ENCODE results near the gene GLG1.

Gene GLG1

DNA sequence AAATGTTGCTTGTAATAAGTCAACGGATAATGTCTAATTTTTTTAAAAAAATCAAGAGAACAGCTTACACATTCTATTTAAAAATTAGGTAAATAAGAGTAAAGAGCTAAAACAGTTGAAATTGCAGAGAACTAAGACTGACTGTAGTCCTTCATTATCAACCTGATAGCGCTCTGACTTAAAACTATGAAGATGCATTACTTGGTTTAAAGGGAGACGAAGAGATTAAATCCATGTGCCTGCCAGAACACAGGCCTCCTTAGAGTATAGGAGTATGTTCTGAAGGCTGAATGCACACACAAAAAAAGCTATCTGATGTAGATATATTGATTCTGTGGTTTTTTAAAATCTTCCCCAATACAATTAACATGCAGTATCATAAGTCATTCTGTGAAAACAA is 28.5 kb downstream of the GLG1 start:
- TF ChIP-seq, protein P1, sequence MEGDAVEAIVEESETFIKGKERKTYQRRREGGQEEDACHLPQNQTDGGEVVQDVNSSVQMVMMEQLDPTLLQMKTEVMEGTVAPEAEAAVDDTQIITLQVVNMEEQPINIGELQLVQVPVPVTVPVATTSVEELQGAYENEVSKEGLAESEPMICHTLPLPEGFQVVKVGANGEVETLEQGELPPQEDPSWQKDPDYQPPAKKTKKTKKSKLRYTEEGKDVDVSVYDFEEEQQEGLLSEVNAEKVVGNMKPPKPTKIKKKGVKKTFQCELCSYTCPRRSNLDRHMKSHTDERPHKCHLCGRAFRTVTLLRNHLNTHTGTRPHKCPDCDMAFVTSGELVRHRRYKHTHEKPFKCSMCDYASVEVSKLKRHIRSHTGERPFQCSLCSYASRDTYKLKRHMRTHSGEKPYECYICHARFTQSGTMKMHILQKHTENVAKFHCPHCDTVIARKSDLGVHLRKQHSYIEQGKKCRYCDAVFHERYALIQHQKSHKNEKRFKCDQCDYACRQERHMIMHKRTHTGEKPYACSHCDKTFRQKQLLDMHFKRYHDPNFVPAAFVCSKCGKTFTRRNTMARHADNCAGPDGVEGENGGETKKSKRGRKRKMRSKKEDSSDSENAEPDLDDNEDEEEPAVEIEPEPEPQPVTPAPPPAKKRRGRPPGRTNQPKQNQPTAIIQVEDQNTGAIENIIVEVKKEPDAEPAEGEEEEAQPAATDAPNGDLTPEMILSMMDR (IDR thresholded peaks at IDR 0.05) = no peak

DNA sequence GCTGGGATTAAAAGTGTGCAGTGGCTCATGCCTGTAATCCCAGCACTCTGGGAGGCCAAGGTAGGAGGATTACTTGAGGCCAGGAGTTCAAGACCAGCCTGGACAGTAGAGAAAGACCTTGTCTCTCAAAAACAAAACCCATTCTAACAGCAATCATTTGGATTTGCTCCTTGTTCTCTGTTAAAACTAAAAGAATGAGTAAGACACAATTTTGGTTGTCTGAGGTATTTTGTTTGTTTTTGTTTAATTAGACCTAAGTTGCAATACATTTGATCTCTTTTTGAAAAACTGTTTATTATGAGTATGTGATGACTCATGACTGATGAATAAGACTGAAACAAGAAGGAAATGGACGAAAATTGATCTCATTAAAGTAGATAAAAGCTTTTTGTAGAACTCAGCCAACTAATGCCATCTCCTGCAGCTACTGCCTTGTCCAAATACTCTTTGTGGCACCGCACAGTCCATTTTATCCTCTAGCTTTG is 29.0 kb downstream of the GLG1 start:
- TF ChIP-seq, protein P1 (IDR thresholded peaks at IDR 0.05) = no peak

DNA sequence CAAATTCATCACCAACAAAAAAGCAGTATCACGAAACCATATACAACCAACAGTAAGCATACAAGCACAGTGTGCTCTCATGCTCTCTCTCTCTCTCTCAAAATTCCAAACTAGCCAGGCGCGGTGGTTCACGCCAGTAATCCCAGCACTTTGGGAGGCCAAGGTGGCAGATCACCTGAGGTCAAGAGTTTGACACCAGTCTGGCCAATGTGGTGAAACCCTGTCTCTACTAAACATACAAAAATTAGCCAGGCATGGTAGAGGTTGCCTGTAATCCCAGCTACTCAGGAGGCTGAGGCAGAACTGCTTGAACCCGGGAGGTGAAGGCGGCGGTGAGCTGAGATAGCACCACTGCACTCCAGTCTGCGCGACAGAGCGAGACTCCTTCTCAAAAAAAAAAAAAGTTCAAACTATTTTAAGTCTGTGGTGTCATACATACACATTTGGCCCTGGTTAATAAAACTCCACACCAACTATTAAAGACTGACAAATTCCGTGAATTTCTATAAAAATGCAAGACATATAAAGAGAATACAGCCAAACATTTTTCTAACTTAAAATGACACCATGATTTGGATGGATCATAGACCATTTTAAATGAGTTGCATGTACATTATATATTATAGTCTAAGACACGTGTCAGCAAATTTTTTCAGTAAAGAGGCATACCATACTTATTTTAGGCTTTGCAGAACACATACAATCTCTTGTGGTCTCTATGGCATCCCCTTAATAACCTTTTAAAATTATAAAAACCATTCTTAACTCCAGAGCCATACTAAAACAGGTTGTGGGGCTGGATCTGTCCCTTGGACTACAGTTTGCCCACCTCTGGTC is 30.9 kb downstream of the GLG1 start:
- TF ChIP-seq, protein P1 (IDR thresholded peaks at IDR 0.05) = no peak

GRCh38 chr16:74575175-74575806 is 31.6 kb downstream of the GLG1 start:
- TF ChIP-seq, protein P1 (IDR thresholded peaks at IDR 0.05) = peak; percentile 25; the same call in 1 of the 2 replicates

GRCh38 chr16:74574146-74574545 is 32.8 kb downstream of the GLG1 start:
- TF ChIP-seq, protein P1 (IDR thresholded peaks at IDR 0.05) = no peak

- TF ChIP-seq, protein P1 (IDR thresholded peaks at IDR 0.05) = no peak
Measured at GRCh38 chr16:74573622-74574021, 33.3 kb downstream of the GLG1 start.

DNA sequence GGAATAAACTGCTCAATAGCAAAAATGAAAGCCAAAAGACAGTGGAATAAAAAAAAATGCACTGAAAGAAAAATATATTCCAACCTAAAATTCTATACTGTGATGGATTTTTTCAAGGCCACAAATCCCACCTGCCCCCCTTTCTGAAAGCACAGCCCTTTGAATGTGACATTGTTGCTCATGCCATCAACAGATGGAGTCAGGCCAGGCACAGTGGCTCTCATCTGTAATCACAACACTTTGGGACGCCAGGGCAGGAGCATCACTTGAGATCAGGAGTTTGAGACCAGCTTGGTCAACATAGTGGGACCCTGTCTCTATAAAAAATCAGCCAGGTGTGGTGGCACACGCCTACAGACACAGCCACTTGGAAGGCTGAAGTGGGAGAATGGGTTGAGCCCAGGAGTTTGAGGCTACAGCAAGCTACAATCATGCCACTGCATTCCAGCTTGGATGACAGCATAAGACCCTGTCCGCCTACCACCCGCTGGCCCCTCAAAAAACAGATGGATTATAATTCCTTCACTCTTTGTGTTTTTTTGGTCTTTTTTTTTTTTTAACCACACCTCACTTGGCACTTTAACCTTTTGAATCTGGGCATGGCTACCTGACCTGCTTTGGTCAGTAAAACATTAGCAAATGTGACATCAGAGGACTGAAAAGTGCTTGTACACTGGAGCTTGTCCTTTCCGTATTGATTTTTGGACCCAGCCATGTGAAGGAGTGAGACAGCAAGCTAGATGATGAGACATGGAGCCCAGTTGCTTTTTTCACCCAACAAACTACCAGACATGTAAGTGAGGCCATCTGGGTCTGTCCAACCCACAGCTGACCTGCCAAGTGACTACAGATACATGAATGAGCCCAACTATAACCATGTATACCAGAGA is 36.3 kb downstream of the GLG1 start:
- TF ChIP-seq, protein P1 (IDR thresholded peaks at IDR 0.05) = no peak

All from LNCAP (cell line).